Hematopoietic multipotent progenitor cell (in vitro differentiated cells): ENCODE results near the gene INTS11. TPM values are rescaled to one million over a fixed set of nuclear protein-coding genes. Genes with fewer than 3 reads are reported as not detected.

Experiments used
- DNase-seq, 3 donors: peaks; one replicate each; pipeline ENCODE4 v3.0.0-alpha.2; 2011 to 2015; ENCODE audit warnings: low read depth in 2 of 3, low spot score in 2 of 3
- total RNA-seq: library from RNA; depleted of rRNA; stranded (reverse); fragments of >200 nt; gene quantifications from one replicate; pipeline ENCODE4 v1.2.3, GENCODE V29; 2012

Gene INTS11
- total RNA-seq, 1 donor = 150 TPM

GRCh38 chr1:1345384-1345783 is 20.9 kb upstream of the INTS11 start:
- no peak for DNase-seq

DNA sequence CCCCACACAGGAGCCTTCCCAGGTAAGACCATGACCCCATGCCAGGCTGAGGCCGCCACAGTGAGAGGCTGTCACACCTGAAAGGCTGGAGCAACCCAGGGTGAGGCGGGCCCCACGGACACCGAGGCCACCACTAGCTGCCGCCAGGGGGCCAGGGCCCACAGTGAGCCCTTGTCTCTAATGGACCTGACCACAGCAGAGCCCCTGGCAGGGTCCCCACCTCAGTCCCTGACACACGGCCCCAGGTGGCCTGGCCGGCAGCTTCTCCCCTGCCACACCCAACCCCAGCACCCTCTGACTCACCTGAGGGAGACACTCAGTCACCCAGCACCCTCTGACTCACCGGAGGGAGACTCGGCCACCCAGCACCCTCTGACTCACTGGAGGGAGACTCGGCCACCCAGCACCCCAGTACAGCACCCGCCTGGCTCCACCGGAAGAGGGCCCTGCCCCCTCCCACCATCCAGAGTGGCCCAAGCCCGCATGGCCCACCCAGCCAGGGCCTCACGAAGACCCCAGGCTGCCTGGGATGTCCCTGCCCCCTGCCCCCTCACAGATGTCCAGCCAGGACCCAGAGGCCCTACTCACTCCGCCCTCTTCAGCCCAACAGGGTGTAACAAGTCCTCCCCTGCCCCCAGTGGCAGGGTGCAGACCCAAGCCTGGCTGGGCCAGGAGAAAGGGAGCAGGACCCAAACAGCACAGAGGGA is 20.3 kb upstream of the INTS11 start:
- no peak for DNase-seq

- no peak for DNase-seq
Measured at GRCh38 chr1:1343811-1344421, 19.5 kb upstream of the INTS11 start.

- no peak for DNase-seq
Measured at GRCh38 chr1:1342584-1343115, 18.2 kb upstream of the INTS11 start.

- DNase-seq = no peak
Measured at GRCh38 chr1:1342061-1342562, 17.7 kb upstream of the INTS11 start.

- DNase-seq = no peak
Measured at GRCh38 chr1:1341549-1342021, 17.1 kb upstream of the INTS11 start.

- no peak for DNase-seq
Measured at GRCh38 chr1:1340791-1341548, 16.5 kb upstream of the INTS11 start.

- DNase-seq = no peak
Measured at GRCh38 chr1:1340185-1340584, 15.7 kb upstream of the INTS11 start.

GRCh38 chr1:1338278-1338677 is 13.8 kb upstream of the INTS11 start:
- DNase-seq = no peak

DNA sequence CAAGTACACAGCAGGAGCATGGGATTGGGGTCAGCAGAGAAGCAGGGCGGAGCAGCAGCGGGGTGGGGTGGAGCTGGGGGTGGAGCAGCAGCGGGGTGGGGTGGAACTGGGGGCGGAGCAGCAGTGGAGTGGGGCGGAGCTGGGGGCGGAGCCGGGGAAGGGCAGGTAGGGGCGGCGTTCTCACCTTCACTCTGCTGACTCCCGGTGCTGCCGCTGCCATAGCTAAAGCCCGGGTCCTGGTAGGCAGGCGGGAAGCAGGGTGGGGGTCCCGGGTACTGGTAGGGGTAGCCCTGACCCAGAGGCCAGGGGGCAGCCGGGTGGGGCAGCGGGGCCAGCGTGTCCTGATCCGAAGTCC is 13.3 kb upstream of the INTS11 start:
- no peak for DNase-seq

- DNase-seq = no peak
Measured at GRCh38 chr1:1336931-1337792, 12.7 kb upstream of the INTS11 start.

DNA sequence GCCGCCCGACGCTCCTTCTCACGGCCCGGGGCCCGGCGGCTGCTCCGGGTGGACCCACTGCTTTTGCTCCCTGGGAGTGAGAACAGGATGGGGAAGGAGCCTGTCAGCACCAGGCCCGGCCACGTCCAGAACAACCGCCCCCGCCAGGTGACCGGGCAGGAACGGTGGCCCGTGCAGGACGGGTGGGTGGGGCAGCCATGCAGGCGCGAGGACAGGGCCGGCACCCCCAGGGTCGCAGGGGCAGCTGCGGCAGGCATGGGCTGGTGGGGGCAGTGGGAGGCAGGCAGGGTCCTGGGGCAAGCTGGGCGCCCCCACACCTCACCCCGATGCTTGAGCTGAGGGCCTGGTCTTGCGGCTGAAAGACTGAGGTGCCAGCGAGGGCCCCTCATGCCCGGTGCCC is 12.0 kb upstream of the INTS11 start:
- no peak for DNase-seq

- DNase-seq = no peak
Measured at GRCh38 chr1:1335792-1336248, 11.4 kb upstream of the INTS11 start.

DNA sequence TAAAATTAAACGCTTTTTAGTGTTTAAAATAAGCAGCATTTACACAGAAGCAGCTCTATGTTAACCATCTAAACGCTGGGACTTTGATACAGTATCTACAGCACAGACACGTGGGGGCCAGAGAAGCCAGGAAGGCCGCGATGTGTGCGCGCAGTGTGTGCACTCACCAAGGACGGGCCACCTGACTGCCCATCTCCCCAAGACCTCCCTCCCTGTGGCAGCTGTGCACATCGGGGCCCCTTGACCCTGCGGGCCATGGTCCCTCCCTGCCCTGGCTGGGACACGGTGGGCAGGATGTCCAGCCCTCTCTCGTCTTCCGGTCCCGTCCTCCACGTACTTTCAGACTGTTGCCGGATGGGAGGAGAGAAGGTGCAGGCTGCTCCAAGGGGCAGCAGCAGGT is 10.8 kb upstream of the INTS11 start:
- no peak for DNase-seq

DNA sequence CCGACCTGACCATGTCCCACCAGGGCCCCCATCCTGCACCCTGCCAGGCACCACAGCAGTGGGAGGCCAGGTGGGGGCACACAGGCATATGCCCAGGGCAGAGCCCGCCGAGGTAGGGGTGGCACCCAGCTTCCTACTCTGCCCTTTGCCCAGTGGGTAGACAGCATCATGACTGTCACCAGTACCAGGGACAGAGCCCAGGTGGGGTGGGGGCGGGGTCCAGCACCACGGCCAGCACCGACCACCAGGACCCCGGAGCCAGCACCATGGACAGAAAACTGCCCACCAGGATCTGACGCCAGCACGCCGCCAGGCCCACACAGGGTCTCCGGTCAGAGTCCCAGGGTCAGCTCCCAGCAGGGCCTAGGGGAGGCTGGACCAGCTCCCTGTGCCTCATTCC is 10.4 kb upstream of the INTS11 start:
- DNase-seq = no peak

GRCh38 chr1:1333551-1334241 is 9.2 kb upstream of the INTS11 start:
- no peak for DNase-seq

- no peak for DNase-seq
Measured at GRCh38 chr1:1332774-1333480, 8.5 kb upstream of the INTS11 start.

DNA sequence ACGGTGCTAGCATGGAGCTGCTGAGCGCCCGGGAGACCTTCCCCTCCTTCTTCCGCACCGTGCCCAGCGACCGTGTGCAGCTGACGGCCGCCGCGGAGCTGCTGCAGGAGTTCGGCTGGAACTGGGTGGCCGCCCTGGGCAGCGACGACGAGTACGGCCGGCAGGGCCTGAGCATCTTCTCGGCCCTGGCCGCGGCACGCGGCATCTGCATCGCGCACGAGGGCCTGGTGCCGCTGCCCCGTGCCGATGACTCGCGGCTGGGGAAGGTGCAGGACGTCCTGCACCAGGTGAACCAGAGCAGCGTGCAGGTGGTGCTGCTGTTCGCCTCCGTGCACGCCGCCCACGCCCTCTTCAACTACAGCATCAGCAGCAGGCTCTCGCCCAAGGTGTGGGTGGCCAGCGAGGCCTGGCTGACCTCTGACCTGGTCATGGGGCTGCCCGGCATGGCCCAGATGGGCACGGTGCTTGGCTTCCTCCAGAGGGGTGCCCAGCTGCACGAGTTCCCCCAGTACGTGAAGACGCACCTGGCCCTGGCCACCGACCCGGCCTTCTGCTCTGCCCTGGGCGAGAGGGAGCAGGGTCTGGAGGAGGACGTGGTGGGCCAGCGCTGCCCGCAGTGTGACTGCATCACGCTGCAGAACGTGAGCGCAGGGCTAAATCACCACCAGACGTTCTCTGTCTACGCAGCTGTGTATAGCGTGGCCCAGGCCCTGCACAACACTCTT is 7.7 kb upstream of the INTS11 start:
- no peak for DNase-seq
